SK-N-SH (cell line): ENCODE results near the gene PAPOLG. TPM values are rescaled to one million over a fixed set of nuclear protein-coding genes. Genes with fewer than 3 reads are reported as not detected.

Experiments
- CTCF ChIA-PET: fragments of 300-600, 350-600 bp; formaldehyde crosslinking; extraction: SDS; loops from one replicate; lab custom pipeline; 2021; lab: Yijun Ruan, JAX
- POLR2A ChIA-PET: fragments of 350-600 bp; sonication (Branson Sonifier 250); formaldehyde crosslinking; extraction: SDS; loops from one replicate; lab custom pipeline; 2020; ENCODE audit warnings: antibody characterized with exemption, inconsistent platforms; lab: Yijun Ruan, JAX
- DNase-seq: peaks from one replicate; pipeline ENCODE4 v3.0.0; 2012
- H2AFZ ChIP-seq: fragments of 200-600 bp; sonication (generic); 2 replicates; pipeline ENCODE4 v1.8.1; 2016; ENCODE audit warnings: antibody characterized with exemption, mild to moderate bottlenecking, low read depth
- H3F3A ChIP-seq: fragments of 200-600 bp; sonication (generic); replicated peaks from 2 replicates; pipeline ENCODE3; 2016; ENCODE audit warnings: antibody characterized with exemption, mild to moderate bottlenecking; ENCODE audit not compliant: insufficient read depth
- H3K27ac ChIP-seq, 2 experiments: fragments of 200-500 bp in 1 of 2; fragments of 200-600 bp in 1 of 2; sonication (Bioruptor generic) in 1 of 2; sonication (generic), shearing (Covaris generic) in 1 of 2; 2 replicates each; pipeline versions ENCODE4 v1.5.1 to v1.6.1; 2014 to 2016; ENCODE audit warnings: low read depth in 2 of 2, inconsistent platforms in 1 of 2, low read length in 1 of 2, mild to moderate bottlenecking in 1 of 2, mixed read lengths in 1 of 2
- H3K27me3 ChIP-seq: fragments of 200-600 bp; sonication (generic), shearing (Covaris generic); 2 replicates; pipeline ENCODE4 v1.6.1; 2016; ENCODE audit warnings: mixed run types; ENCODE audit not compliant: insufficient read depth
- H3K36me3 ChIP-seq, 2 experiments: fragments of 200-500 bp in 1 of 2; fragments of 200-600 bp in 1 of 2; sonication (Bioruptor generic) in 1 of 2; sonication (generic) in 1 of 2; replicated peaks in 1 of 2; 2 replicates each; pipeline versions ENCODE3 to v1.5.1; 2014 to 2016; ENCODE audit warnings: low read length in 1 of 2, mild to moderate bottlenecking in 1 of 2; ENCODE audit not compliant: insufficient read depth in 2 of 2, control insufficient read depth in 1 of 2
- H3K4me1 ChIP-seq, 2 experiments: fragments of 200-500 bp in 1 of 2; fragments of 200-600 bp in 1 of 2; sonication (Bioruptor generic) in 1 of 2; sonication (generic), shearing (Covaris generic) in 1 of 2; 2 replicates each; pipeline versions ENCODE4 v1.5.1 to v1.6.1; 2014 to 2016; ENCODE audit warnings: low read depth in 1 of 2, low read length in 1 of 2, mixed run types in 1 of 2; ENCODE audit not compliant: insufficient read depth in 2 of 2, control insufficient read depth in 1 of 2
- H3K4me2 ChIP-seq: fragments of 200-600 bp; sonication (generic), shearing (Covaris generic); 2 replicates; pipeline ENCODE4 v1.6.1; 2017; ENCODE audit warnings: mixed run types
- H3K4me3 ChIP-seq, 2 experiments: fragments of 200-500 bp in 1 of 2; fragments of 200-600 bp in 1 of 2; sonication (Bioruptor generic) in 1 of 2; sonication (generic), shearing (Covaris generic) in 1 of 2; 2 replicates each; pipeline versions ENCODE4 v1.5.1 to v1.8.1; 2014 to 2016; ENCODE audit warnings: low read depth in 2 of 2, inconsistent platforms in 1 of 2, low read length in 1 of 2, mild to moderate bottlenecking in 1 of 2, mixed read lengths in 1 of 2, moderate library complexity in 1 of 2
- H3K79me2 ChIP-seq: fragments of 200-600 bp; sonication (generic); 2 replicates; pipeline ENCODE4 v1.8.1; 2017; ENCODE audit warnings: mild to moderate bottlenecking; ENCODE audit not compliant: insufficient read depth
- H3K9ac ChIP-seq: fragments of 200-600 bp; sonication (generic); 2 replicates; pipeline ENCODE4 v1.6.1; 2017; ENCODE audit warnings: mixed run types
- H3K9me2 ChIP-seq: fragments of 200-600 bp; sonication (generic); 2 replicates; pipeline ENCODE4 v1.6.1; 2017; ENCODE audit warnings: mixed run types
- H3K9me3 ChIP-seq: fragments of 200-600 bp; sonication (generic); 2 replicates; pipeline ENCODE4 v1.6.1; 2017; ENCODE audit warnings: mixed run types, mild to moderate bottlenecking, moderate library complexity
- H4K20me1 ChIP-seq: fragments of 200-600 bp; sonication (generic); 2 replicates; pipeline ENCODE4 v1.6.1; 2017; ENCODE audit warnings: mild to moderate bottlenecking, mixed run types; ENCODE audit not compliant: insufficient read depth
- CHD2 ChIP-seq: fragments of 150-350 bp; IDR thresholded peaks from 2 replicates; pipeline ENCODE4 v1.6.1; 2018; ENCODE audit warnings: low read length; ENCODE audit not compliant: partially characterized antibody
- CTCF ChIP-seq: fragments of 200-600 bp; sonication (generic); IDR thresholded peaks from 2 replicates; pipeline ENCODE4 v1.6.1; 2017; ENCODE audit warnings: antibody characterized with exemption, mild to moderate bottlenecking, moderate library complexity
- ELF1 ChIP-seq: IDR thresholded peaks from 2 replicates; pipeline ENCODE4 v1.4.0; 2012
- FOSL2 ChIP-seq: IDR thresholded peaks from 2 replicates; pipeline ENCODE4 v1.4.0; 2012; ENCODE audit warnings: low read depth, mild to moderate bottlenecking, moderate library complexity, borderline replicate concordance
- GATA2 ChIP-seq: sonication (generic); formaldehyde crosslinking; IDR thresholded peaks from 2 replicates; pipeline ENCODE4 v1.5.0; 2020; ENCODE audit warnings: mild to moderate bottlenecking, missing genetic modification reagents
- MEF2A ChIP-seq: IDR thresholded peaks from 2 replicates; pipeline ENCODE4 v1.4.0; 2012; ENCODE audit warnings: low read depth, borderline replicate concordance
- PBX3 ChIP-seq: IDR thresholded peaks from 2 replicates; pipeline ENCODE4; 2012
- POLR2AphosphoS5 ChIP-seq: IDR thresholded peaks from 2 replicates; pipeline ENCODE4 v1.6.1; 2012; ENCODE audit warnings: low read depth, low read length
- RAD21 ChIP-seq: IDR thresholded peaks from 2 replicates; pipeline ENCODE4 v1.6.1; 2012; ENCODE audit warnings: mild to moderate bottlenecking, low read length
- SIN3A ChIP-seq: IDR thresholded peaks from 2 replicates; pipeline ENCODE4 v1.6.1; 2012; ENCODE audit warnings: low read depth, mild to moderate bottlenecking, low read length, moderate library complexity, borderline replicate concordance
- TEAD4 ChIP-seq: IDR thresholded peaks from 2 replicates; pipeline ENCODE4 v1.4.0; 2012; ENCODE audit warnings: mild to moderate bottlenecking, borderline replicate concordance; ENCODE audit not compliant: insufficient read depth
- WGBS: methylation state at CpG from one replicate; pipeline ENCODE4 v1.1.6; 2017; ENCODE audit warnings: low lambda C conversion rate; 5-methylcytosine and 5-hydroxymethylcytosine counted together
- polyA plus RNA-seq, 3 experiments: library from polyadenylated mRNA; depleted of rRNA; stranded (reverse); fragments of >200 nt; gene quantifications; 2 replicates each; pipeline ENCODE4 v1.2.3, GENCODE V29; 2012
- TF ChIP-seq, protein P1 (sequence below): IDR thresholded peaks from 2 replicates; pipeline ENCODE4 v1.4.0; 2012; ENCODE audit warnings: low read depth, borderline replicate concordance
- TF ChIP-seq, protein P2 (sequence below): fragments of 150-350 bp; IDR thresholded peaks from 2 replicates; pipeline ENCODE4 v1.6.1; 2016; ENCODE audit warnings: mild to moderate bottlenecking, low read depth, low read length

Gene PAPOLG
- polyA plus RNA-seq, 1 of the 3 experiments (the other 2 are of a cell fraction) = 2.1 TPM

DNA sequence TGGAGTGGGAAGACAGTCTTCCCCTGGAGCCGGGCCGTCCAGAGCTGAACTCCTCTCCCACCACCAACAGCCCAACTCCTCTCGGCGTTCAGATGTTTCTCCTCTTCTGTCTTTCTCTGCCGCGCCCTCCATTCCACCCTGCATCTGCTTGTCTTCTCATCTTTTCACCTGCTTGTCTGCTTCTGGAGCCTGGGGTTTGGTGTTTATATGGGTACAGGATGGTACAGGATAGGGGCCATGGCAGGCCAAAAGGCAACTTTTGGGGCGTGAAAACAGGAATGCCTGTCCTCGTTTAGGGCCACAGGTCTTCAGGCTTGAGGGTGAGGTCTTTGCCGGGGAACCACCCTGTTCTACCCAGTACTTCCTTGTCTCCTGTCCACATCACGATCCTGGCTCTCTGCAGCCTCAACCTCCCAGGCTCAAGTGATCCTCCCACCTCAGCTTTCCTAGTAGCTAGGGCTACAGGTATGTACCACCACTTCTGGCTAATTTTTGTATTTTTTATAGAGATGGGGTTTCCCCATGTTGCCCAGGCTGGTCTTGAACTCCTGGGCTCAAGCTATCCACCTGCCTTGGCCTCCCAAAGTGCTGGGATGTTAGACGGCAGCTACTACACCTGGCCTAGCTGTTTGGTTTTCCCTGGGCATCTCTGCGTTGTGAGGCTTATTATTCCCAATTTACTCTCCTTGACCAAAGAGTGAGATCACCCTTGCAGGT is 64.5 kb downstream of the PAPOLG start:
- Histone ChIP-seq H3K9me3 (no peaks in the 10 kb centered on the region), H3K27ac (no peak overlapping the region), H3K36me3 (no peaks in the 10 kb centered on the region), H4K20me1 (no peaks in the 10 kb centered on the region), H3K9ac (no peak overlapping the region), H3K27me3 (no peaks in the 10 kb centered on the region; the same call in 1 of the 2 replicates), H3K4me2 (no peak overlapping the region), H3K79me2 (no peaks in the 10 kb centered on the region), H3K4me3 (no peak overlapping the region), H3K4me1 (peaks cover 0 to 2% of the 10 kb centered on the region in 2 experiments; a peak in 1 of 4 replicates), H2AFZ (no peak overlapping the region), H3F3A (no peaks in the 10 kb centered on the region), H3K9me2 (no peaks in the 10 kb centered on the region)
- 80% methylated on average over 12 of the region's 12 CpGs for WGBS
- DNase-seq = no peak
- ChIA-PET POLR2A (no interaction called here), CTCF (no interaction called here)
- no peak for TF ChIP-seq SIN3A

GRCh38 chr2:60821133-60821469 is 65.0 kb downstream of the PAPOLG start:
- POLR2A ChIA-PET = no interaction called here
- DNase-seq = no peak
- Histone ChIP-seq H3K27ac (no peak overlapping the region), H3K4me2 (no peak overlapping the region), H3F3A (no peaks in the 10 kb centered on the region), H3K4me1 (peaks cover 0 to 2% of the 10 kb centered on the region in 2 experiments; a peak in 1 of 4 replicates), H3K9me2 (no peaks in the 10 kb centered on the region), H3K27me3 (no peaks in the 10 kb centered on the region; the same call in 1 of the 2 replicates), H3K36me3 (no peaks in the 10 kb centered on the region), H3K4me3 (no peak overlapping the region), H2AFZ (no peak overlapping the region), H4K20me1 (no peaks in the 10 kb centered on the region), H3K79me2 (no peaks in the 10 kb centered on the region), H3K9ac (no peak overlapping the region), H3K9me3 (no peaks in the 10 kb centered on the region)
- CTCF ChIA-PET = no interaction called here
- WGBS = 95% methylated on average over 3 of the region's 3 CpGs
- TF ChIP-seq TEAD4 (no peak), POLR2AphosphoS5 (no peak), FOSL2 (no peak), ELF1 (no peak), CTCF (no peak), MEF2A (no peak), GATA2 (CRISPR knock-in tag) (no peak), PBX3 (no peak), RAD21 (no peak), CHD2 (no peak)
- TF ChIP-seq, protein P1, sequence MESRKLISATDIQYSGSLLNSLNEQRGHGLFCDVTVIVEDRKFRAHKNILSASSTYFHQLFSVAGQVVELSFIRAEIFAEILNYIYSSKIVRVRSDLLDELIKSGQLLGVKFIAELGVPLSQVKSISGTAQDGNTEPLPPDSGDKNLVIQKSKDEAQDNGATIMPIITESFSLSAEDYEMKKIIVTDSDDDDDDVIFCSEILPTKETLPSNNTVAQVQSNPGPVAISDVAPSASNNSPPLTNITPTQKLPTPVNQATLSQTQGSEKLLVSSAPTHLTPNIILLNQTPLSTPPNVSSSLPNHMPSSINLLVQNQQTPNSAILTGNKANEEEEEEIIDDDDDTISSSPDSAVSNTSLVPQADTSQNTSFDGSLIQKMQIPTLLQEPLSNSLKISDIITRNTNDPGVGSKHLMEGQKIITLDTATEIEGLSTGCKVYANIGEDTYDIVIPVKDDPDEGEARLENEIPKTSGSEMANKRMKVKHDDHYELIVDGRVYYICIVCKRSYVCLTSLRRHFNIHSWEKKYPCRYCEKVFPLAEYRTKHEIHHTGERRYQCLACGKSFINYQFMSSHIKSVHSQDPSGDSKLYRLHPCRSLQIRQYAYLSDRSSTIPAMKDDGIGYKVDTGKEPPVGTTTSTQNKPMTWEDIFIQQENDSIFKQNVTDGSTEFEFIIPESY = no peak
- TF ChIP-seq, protein P2, sequence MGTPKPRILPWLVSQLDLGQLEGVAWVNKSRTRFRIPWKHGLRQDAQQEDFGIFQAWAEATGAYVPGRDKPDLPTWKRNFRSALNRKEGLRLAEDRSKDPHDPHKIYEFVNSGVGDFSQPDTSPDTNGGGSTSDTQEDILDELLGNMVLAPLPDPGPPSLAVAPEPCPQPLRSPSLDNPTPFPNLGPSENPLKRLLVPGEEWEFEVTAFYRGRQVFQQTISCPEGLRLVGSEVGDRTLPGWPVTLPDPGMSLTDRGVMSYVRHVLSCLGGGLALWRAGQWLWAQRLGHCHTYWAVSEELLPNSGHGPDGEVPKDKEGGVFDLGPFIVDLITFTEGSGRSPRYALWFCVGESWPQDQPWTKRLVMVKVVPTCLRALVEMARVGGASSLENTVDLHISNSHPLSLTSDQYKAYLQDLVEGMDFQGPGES = no peak
